Measurements from ENCODE around the gene UNC79. TPM values are rescaled to one million over a fixed set of nuclear protein-coding genes. Genes with fewer than 3 reads are reported as not detected.

Gene UNC79
- total RNA-seq, 1 experiment from 2014 or later: 0.07 TPM

DNA sequence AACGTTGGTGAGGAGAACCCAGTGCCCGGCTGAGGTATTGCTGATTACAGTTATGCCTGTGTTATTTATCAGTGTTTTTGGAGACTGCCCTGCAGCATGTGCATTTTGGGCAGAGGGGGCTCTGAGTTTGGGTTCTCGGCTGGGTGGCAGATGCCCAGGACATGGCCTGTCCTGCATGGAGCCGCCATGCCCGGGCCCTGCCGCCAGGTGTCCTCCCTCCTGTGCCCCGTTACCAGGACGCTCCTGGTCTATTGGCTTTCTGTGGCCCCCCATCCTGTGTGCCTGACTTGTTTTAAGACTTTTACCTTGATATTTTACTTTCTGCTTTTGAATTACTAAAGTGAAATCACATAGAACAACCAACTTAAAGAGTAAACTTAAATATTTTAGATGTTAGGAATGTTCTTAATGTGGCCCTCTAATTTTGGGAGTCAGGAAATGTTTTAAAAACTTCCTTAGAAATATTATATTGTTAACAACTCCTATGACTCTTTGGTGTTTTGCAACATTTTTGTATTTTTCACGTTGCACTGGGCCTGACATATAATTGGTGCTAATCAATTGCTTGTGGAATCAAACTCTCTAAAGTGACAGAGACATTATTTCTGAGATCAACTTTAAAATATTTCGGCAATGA is 305.8 kb downstream of the UNC79 start:
- Histone ChIP-seq H3K9me3 (ENCODE audit: insufficient read depth, low read depth) (no peaks in the 10 kb centered on the region), H3K79me2 (ENCODE audit: low read depth) (no peaks in the 10 kb centered on the region), H3K36me3 (ENCODE audit: low read depth) (no peaks in the 10 kb centered on the region), H3K9me2 (ENCODE audit: insufficient read depth) (no peaks in the 10 kb centered on the region), H4K20me1 (ENCODE audit: insufficient read depth) (no peaks in the 10 kb centered on the region), H2AFZ (no peak overlapping the region), H3K4me3 (no peak overlapping the region), H3F3A (ENCODE audit: insufficient read depth, low read depth) (no peaks in the 10 kb centered on the region), H3K27me3 (ENCODE audit: insufficient read depth, low read depth) (peaks cover 64% of the 10 kb centered on the region), H3K4me1 (replicated peaks; ENCODE audit: insufficient read depth) (no peaks in the 10 kb centered on the region), H3K27ac (no peak overlapping the region), H3K4me2 (no peak overlapping the region)
- ChIA-PET POLR2A (ENCODE audit: unreplicated experiment) (no interaction called here), CTCF (no interaction called here)
- DNase-seq: no peak
- intact Hi-C loops (cut with micrococcal nuclease; ENCODE audit: unreplicated experiment): no loop called here
- no TSS peak for BruUV-seq (replicated peaks)
- TF ChIP-seq, protein P1, sequence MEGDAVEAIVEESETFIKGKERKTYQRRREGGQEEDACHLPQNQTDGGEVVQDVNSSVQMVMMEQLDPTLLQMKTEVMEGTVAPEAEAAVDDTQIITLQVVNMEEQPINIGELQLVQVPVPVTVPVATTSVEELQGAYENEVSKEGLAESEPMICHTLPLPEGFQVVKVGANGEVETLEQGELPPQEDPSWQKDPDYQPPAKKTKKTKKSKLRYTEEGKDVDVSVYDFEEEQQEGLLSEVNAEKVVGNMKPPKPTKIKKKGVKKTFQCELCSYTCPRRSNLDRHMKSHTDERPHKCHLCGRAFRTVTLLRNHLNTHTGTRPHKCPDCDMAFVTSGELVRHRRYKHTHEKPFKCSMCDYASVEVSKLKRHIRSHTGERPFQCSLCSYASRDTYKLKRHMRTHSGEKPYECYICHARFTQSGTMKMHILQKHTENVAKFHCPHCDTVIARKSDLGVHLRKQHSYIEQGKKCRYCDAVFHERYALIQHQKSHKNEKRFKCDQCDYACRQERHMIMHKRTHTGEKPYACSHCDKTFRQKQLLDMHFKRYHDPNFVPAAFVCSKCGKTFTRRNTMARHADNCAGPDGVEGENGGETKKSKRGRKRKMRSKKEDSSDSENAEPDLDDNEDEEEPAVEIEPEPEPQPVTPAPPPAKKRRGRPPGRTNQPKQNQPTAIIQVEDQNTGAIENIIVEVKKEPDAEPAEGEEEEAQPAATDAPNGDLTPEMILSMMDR (conservative IDR thresholded peaks at IDR 0.05): peak; percentile 49
- TF ChIP-seq EZH2 (IDR thresholded peaks at IDR 0.05; ENCODE audit: low read depth): no peak

GRCh38 chr14:93737634-93738033 is 306.9 kb downstream of the UNC79 start:
- H2AFZ ChIP-seq: no peak overlapping the region
- H3K27me3 ChIP-seq (ENCODE audit: insufficient read depth, low read depth): peaks cover 72% of the 10 kb centered on the region
- H3K4me2 ChIP-seq: no peak overlapping the region
- no peaks in the 10 kb centered on the region for H4K20me1 ChIP-seq (ENCODE audit: insufficient read depth)
- intact Hi-C loops (cut with micrococcal nuclease; ENCODE audit: unreplicated experiment): no loop called here
- ChIA-PET CTCF (no interaction called here), POLR2A (ENCODE audit: unreplicated experiment) (no interaction called here)
- no peaks in the 10 kb centered on the region for H3F3A ChIP-seq (ENCODE audit: insufficient read depth, low read depth)
- H3K9me2 ChIP-seq (ENCODE audit: insufficient read depth): no peaks in the 10 kb centered on the region
- no peaks in the 10 kb centered on the region for H3K9me3 ChIP-seq (ENCODE audit: insufficient read depth, low read depth)
- H3K79me2 ChIP-seq (ENCODE audit: low read depth): no peaks in the 10 kb centered on the region
- no peak for DNase-seq
- no peak overlapping the region for H3K4me3 ChIP-seq
- no peaks in the 10 kb centered on the region for H3K4me1 ChIP-seq (replicated peaks; ENCODE audit: insufficient read depth)
- H3K27ac ChIP-seq: no peak overlapping the region
- TF ChIP-seq EZH2 (IDR thresholded peaks at IDR 0.05; ENCODE audit: low read depth): no peak
- TF ChIP-seq, protein P1 (conservative IDR thresholded peaks at IDR 0.05): no peak
- no peaks in the 10 kb centered on the region for H3K36me3 ChIP-seq (ENCODE audit: low read depth)
- BruUV-seq (replicated peaks): no TSS peak

DNA sequence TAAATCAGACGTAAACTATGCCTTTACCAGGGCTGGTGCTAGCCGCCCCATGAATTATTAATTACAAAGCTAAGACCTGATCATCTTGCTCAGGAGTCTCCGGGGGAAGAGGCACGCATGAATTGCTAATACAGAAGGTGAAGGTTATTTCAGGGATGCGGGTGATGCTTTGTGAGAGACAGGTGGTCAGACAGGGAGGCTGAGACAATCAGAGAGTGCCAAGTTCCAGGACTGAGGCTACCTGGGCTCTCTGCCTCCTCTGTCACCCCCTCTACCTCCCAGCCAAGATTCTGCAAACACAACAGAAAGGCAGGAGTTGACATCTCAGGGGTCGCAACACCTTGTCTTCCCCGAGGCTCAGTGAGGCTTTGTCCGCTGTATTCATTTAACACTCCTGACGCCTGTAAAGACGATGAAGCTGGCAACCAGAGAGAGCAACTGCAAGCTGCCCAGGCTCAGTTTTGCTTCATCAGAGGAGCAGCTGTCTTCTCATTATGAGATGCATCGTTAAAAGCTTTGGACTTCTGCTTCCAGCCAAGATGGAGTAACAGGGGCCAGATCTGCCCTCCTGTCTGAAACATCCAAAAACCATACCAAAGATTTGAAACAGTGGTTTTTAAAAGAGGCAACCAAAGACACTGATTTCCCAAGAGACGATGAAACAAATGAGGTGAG is 311.0 kb downstream of the UNC79 start:
- Histone ChIP-seq H3K4me2 (no peak overlapping the region), H3F3A (ENCODE audit: insufficient read depth, low read depth) (no peaks in the 10 kb centered on the region), H4K20me1 (ENCODE audit: insufficient read depth) (no peaks in the 10 kb centered on the region), H3K4me3 (no peak overlapping the region), H3K27ac (no peak overlapping the region), H3K4me1 (replicated peaks; ENCODE audit: insufficient read depth) (no peaks in the 10 kb centered on the region), H3K36me3 (ENCODE audit: low read depth) (no peaks in the 10 kb centered on the region), H3K79me2 (ENCODE audit: low read depth) (no peaks in the 10 kb centered on the region), H3K9me2 (ENCODE audit: insufficient read depth) (no peaks in the 10 kb centered on the region), H3K9me3 (ENCODE audit: insufficient read depth, low read depth) (no peaks in the 10 kb centered on the region), H2AFZ (no peak overlapping the region), H3K27me3 (ENCODE audit: insufficient read depth, low read depth) (peaks cover 72% of the 10 kb centered on the region)
- POLR2A ChIA-PET (ENCODE audit: unreplicated experiment): no interaction called here
- TF ChIP-seq, protein P1 (conservative IDR thresholded peaks at IDR 0.05): no peak
- no peak for TF ChIP-seq EZH2 (IDR thresholded peaks at IDR 0.05; ENCODE audit: low read depth)
- CTCF ChIA-PET: no interaction called here
- intact Hi-C loops (cut with micrococcal nuclease; ENCODE audit: unreplicated experiment): no loop called here
- BruUV-seq (replicated peaks): no TSS peak
- no peak for DNase-seq

All from PC-9 (cell line).